ENCODE measurements around the gene BRINP2. TPM values are rescaled to one million over a fixed set of nuclear protein-coding genes. Genes with fewer than 3 reads are reported as not detected.

Gene BRINP2
- total and polyA plus RNA-seq, 2 of the 8 experiments (the other 6 are each of a cell fraction or from before 2014, with no cell fraction given): 0.39 to 0.42 TPM

DNA sequence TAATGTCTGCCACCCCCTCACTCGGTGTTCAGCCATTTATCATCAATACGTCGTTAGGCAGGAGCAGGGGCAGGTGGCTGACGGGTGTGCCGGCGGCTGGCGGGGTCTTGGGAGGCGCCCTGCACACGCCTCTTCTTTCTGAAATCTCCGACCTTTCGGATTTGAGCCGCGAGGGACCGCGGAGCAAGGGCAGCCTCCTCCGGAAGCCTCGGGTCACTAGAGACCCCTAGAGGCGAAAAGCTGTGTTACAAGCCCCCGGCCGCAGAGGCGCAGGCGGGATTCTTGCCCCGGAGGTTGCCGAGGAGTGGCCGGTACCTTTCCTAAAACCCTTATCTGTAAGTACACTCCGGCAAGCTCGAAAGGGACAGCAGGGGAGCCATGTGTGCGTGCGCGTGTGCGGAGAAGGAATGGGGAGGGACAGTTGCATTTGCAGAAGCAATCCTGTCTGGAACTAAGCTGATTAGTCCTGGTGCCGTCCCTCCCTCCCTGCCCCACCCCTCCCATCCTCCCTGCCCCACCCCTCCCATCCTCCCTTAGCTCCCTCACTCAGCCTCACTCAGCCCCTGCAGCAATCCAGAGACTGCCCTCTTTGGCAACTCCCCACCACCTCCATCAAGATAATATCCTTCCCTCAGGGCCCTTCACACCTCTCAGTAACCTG is 11.0 kb downstream of the BRINP2 start (continued):
- no peak; the same call in 1 of the 2 replicates for TF ChIP-seq BACH1 (IDR thresholded peaks at IDR 0.05; ENCODE audit: low read length)
- TF ChIP-seq GTF2F1 (IDR thresholded peaks at IDR 0.05; ENCODE audit: borderline replicate concordance, low read depth, low read length): no peak
- TF ChIP-seq, protein P1, sequence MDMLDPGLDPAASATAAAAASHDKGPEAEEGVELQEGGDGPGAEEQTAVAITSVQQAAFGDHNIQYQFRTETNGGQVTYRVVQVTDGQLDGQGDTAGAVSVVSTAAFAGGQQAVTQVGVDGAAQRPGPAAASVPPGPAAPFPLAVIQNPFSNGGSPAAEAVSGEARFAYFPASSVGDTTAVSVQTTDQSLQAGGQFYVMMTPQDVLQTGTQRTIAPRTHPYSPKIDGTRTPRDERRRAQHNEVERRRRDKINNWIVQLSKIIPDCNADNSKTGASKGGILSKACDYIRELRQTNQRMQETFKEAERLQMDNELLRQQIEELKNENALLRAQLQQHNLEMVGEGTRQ (IDR thresholded peaks at IDR 0.05; ENCODE audit: low read length): no peak
- TF ChIP-seq HDAC2 (IDR thresholded peaks at IDR 0.05; ENCODE audit: borderline replicate concordance in 1 of 2, low read depth in 2 of 2, low read length in 2 of 2): 0 out of 4 replicates have a peak, but pooled peaks of 1 of the 2 experiments have one; percentile 19
- TF ChIP-seq BRCA1 (IDR thresholded peaks at IDR 0.05; ENCODE audit: low read depth, low read length): no peak
- TF ChIP-seq POLR2A (IDR thresholded peaks at IDR 0.05; ENCODE audit: control extremely low read depth in 1 of 2, low read depth in 2 of 2, low read length in 2 of 2): no peak
- TF ChIP-seq EP300 (IDR thresholded peaks at IDR 0.05; ENCODE audit: borderline replicate concordance in 1 of 2, low read depth in 2 of 2, low read length in 2 of 2): no peak
- TF ChIP-seq NANOG (IDR thresholded peaks at IDR 0.05; ENCODE audit: insufficient read depth, low read depth, low read length, poor library complexity, severe bottlenecking): no peak
- no peak for TF ChIP-seq SUZ12 (IDR thresholded peaks at IDR 0.05; ENCODE audit: low read length)
- TF ChIP-seq JUND (IDR thresholded peaks at IDR 0.05; ENCODE audit: low read length): no peak
- TF ChIP-seq, protein P2, sequence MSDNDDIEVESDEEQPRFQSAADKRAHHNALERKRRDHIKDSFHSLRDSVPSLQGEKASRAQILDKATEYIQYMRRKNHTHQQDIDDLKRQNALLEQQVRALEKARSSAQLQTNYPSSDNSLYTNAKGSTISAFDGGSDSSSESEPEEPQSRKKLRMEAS (IDR thresholded peaks at IDR 0.05): peak; percentile 3
- no peak for TF ChIP-seq POU5F1 (IDR thresholded peaks at IDR 0.05; ENCODE audit: low read depth, low read length)
- TF ChIP-seq, protein P3, sequence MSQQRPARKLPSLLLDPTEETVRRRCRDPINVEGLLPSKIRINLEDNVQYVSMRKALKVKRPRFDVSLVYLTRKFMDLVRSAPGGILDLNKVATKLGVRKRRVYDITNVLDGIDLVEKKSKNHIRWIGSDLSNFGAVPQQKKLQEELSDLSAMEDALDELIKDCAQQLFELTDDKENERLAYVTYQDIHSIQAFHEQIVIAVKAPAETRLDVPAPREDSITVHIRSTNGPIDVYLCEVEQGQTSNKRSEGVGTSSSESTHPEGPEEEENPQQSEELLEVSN (IDR thresholded peaks at IDR 0.05): peak; percentile 74; the same call in 1 of the 2 replicates
- no peak for TF ChIP-seq RBBP5 (IDR thresholded peaks at IDR 0.05; ENCODE audit: borderline replicate concordance, low read depth, low read length)
- no peak for TF ChIP-seq SIN3A (conservative IDR thresholded peaks at IDR 0.05 in 1 of 2, IDR thresholded peaks at IDR 0.05 in 1 of 2; ENCODE audit: low read depth in 1 of 2, low read length in 2 of 2)
- no peak for TF ChIP-seq GABPA (IDR thresholded peaks at IDR 0.05; ENCODE audit: borderline replicate concordance, insufficient read depth, low read length)

All from H1 (cell line).